Hematopoietic multipotent progenitor cell treated with erythropoietin and hydrocortisone succinate and interleukin-3 and kit ligand, for 6 days (in vitro differentiated cells): ENCODE results near the gene ALG5.
A peak's percentile ranks its signal among the peaks of the same experiment; 100 is the strongest.

Experiments
- DNase-seq: peaks from one replicate; pipeline ENCODE4 v3.0.0-alpha.2; 2015

ALG5 gene

DNA sequence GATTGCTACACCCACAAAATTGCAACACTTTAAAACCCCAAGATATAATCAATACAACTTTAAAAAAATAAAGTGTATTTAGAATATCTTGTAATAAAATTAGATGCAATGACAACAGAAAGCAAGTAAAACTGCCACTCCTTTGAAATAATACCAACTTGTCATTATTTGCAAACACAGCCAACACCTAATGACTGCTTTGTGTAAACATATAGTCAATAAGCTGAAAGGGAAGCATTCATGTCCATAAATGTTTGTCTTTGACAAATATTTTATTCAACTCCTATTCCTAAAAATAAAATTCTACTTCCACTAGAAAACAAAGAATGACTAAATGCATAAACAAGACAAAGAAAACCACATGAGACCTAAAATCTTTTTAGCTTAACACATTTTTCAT is 85.7 kb downstream of the ALG5 start:
- no peak for DNase-seq

DNA sequence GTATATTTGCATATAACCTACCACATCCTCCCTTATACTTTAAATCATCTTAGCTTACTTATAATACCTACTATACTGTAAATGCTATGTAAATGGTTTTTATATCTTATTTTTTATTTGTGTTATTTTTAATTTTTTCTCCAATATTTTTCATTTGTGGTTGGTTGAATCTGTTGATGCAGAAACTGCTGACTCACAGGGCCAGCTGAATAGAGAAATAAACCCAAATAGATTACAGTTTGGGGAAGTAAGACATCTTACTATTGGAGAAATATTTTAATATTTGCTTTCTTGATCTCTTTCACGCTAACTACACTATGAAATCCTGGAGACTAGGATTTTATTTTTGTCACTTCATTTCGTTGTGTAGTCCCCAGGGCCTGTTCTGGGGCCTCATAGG is 86.2 kb downstream of the ALG5 start:
- peak; percentile 23 for DNase-seq

DNA sequence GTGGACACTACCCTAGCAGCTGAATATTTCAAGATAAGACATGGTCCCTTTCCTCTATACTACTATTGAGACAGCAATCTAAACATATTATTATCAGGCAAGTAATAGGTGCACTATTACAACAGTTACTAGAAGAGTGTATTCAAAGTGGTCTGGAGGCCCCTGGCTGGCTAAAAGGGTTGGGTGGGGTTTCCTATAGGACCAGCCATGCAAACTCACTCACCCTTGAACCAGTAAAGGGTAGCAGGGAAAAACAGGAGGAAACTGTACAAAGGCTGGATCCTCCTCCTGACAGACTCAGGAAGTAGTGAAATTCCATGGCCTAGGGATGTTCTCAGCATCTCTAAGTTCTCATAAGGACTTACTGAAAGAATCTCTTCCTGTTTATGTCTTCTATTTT is 86.8 kb downstream of the ALG5 start:
- no peak for DNase-seq

DNA sequence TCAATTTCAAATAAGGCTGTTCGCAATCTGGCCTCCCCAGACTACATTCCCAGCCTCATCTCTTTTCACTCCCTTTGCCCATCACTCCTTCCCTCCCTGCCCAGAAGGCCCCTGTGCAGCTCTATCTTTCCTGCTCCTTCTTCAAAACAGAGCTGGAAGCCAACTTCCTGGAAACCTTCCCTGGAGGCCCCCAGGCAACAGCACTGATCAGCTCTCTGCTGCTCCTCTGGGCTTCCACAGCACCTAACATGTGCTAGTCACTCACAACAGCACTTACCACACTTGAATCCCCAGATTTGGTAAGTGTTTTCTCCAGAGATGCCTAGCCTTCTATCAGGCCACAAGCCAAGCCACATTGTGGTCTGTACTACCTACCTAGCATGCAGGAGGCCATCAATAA is 88.6 kb downstream of the ALG5 start:
- no peak for DNase-seq

DNA sequence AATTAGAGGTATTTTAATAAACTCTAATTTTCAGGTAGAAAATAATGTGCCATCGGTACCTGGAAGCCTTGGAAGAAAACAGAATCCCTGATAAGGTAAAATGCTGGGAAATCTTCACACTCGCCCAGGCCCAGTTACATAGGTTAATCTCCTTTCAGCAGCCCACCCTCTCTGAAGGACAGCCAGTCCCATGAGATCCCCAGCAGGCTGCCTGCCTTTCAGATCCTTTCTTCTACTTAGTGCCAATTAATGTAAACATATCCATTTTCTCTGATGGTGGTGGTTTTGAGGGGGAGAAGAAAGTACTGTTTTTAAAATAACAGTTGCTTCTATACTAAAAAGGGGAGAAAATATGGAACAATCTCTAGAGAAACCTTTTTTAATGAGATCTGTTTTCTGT is 91.3 kb downstream of the ALG5 start:
- DNase-seq = no peak

DNA sequence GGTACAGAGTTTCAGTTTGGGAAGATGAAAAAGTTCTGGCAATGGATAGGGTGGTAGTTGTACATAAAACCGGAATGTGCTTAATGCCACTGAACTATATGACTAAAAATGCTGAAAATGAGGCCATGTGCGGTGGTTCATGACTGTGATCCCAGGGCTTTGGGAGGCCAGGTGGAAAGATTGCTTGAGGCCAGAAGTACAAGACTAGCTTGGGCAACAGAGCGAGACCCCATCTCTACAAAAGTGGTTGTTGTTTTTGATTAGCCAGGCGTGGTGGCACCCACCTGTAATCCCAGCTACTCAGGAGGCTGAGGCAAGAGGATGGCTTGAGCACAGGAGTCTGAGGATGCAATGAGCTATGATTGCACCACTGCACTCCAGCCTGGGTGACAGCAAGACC is 91.9 kb downstream of the ALG5 start:
- no peak for DNase-seq

DNA sequence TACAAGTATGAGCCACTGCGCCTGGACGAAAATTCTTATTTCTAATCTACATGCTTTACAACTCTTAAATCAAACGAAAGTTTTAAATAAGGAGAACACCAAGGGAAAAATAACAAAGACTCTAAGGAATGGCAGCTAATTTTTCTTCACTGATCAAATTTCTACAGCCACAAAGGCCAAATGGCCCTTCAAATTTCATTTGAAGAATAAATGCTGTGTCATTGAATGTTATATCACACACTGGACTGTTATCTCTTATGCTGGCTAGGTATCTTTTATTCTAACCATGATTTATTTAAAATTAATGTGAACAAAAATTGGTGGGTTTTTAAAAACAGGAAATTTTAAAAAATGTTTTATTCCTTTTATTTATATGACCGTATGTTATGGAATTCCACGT is 93.2 kb downstream of the ALG5 start:
- no peak for DNase-seq

DNA sequence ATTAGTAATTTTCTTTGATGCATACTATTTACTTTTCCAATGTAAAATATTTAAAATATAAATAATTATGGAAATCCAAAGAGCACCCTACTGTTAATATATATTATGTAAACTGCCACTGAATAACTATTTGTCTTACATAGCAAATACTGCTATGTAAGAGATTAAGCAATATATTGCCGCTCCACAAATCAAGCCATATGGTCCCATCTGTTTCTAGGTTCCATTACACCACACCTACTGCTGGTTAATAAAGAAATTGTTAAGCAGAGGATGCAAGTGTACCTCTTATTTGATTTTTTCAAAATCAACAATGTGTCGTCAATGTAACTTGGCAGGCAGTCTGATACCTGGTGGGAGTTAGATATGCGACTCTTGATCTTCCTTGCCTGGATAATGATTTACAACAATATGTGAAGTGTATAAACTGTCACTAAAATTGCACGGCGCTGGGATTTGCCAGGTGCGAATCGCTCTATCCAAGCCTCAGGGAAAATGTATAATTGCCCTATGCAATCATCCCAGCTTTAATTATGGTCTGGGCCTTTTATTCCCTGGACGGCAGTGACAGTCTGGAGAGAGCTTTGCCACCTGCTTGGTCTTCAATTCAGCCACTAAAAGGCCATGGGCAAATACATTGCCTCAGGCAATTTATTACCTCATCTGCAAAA is 95.1 kb downstream of the ALG5 start:
- no peak for DNase-seq
